ENCODE measurements around the gene SSH2.

DNA sequence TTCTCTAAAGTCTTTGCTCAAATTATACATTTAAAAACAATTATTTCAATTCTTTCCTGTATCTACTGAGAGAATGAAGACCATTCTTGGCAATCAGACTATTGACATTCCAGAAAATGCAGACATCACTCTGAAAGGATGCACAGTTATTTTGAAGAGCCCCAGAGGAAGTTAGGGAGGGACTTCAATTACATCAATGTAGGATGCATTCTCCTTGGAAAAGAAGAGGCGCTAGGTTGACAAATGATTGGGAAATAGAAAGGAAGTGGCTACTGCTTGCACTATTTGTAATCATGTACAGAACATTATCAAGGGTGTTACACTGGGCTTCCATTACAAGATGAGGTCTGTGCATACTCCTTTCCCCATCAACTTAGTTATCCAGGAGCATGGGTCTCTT is 74.3 kb downstream of the SSH2 start:
- TF ChIP-seq, protein P1, sequence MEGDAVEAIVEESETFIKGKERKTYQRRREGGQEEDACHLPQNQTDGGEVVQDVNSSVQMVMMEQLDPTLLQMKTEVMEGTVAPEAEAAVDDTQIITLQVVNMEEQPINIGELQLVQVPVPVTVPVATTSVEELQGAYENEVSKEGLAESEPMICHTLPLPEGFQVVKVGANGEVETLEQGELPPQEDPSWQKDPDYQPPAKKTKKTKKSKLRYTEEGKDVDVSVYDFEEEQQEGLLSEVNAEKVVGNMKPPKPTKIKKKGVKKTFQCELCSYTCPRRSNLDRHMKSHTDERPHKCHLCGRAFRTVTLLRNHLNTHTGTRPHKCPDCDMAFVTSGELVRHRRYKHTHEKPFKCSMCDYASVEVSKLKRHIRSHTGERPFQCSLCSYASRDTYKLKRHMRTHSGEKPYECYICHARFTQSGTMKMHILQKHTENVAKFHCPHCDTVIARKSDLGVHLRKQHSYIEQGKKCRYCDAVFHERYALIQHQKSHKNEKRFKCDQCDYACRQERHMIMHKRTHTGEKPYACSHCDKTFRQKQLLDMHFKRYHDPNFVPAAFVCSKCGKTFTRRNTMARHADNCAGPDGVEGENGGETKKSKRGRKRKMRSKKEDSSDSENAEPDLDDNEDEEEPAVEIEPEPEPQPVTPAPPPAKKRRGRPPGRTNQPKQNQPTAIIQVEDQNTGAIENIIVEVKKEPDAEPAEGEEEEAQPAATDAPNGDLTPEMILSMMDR (IDR thresholded peaks at IDR 0.05) = no peak
- no peak for TF ChIP-seq POLR2A (IDR thresholded peaks at IDR 0.05)
- no peak for TF ChIP-seq POLR2AphosphoS5 (IDR thresholded peaks at IDR 0.05)
